HS-5 (cell line): ENCODE measurements around the gene COPS6.

Experiments used
- DNase-seq: peaks from one replicate; pipeline ENCODE4 v3.0.0-alpha.2; 2012; ENCODE audit warnings: low read depth

Gene COPS6

GRCh38 chr7:100102950-100103840, 14.4 kb downstream of the COPS6 start:
- DNase-seq = no peak

GRCh38 chr7:100105534-100105933, 16.8 kb downstream of the COPS6 start:
- DNase-seq = no peak

GRCh38 chr7:100106633-100107032, 17.9 kb downstream of the COPS6 start:
- no peak for DNase-seq

GRCh38 chr7:100107125-100107737, 18.5 kb downstream of the COPS6 start:
- no peak for DNase-seq

- no peak for DNase-seq
These were observed 19.1 kb downstream of the COPS6 start for GRCh38 chr7:100107890-100108289.

- DNase-seq = no peak
These were observed 20.9 kb downstream of the COPS6 start for GRCh38 chr7:100109521-100110163.

GRCh38 chr7:100111156-100111555, 22.4 kb downstream of the COPS6 start:
- DNase-seq = no peak

GRCh38 chr7:100111914-100112313, 23.1 kb downstream of the COPS6 start:
- DNase-seq = no peak

- DNase-seq = no peak
These were observed 26.3 kb downstream of the COPS6 start for GRCh38 chr7:100115026-100115425.

- DNase-seq = no peak
These were observed 29.8 kb downstream of the COPS6 start for GRCh38 chr7:100118388-100119071.

GRCh38 chr7:100119072-100119969, 30.6 kb downstream of the COPS6 start, which contains the start of the genes CNPY4 and TAF6:
Gene CNPY4, plus strand, starts transcription at chr7:100119634. Its CDS starts 111 bp downstream, at chr7:100119745.
Gene TAF6, minus strand, starts transcription at chr7:100119358. Its CDS starts 5,149 bp downstream, at chr7:100114209.
- DNase-seq = peak; percentile 86

GRCh38 chr7:100119970-100120732, 31.4 kb downstream of the COPS6 start:
- no peak for DNase-seq

- no peak for DNase-seq
These were observed 31.9 kb downstream of the COPS6 start for GRCh38 chr7:100120733-100121036.

- DNase-seq = no peak
These were observed 33.3 kb downstream of the COPS6 start for GRCh38 chr7:100122067-100122466.

- DNase-seq = no peak
These were observed 33.8 kb downstream of the COPS6 start for GRCh38 chr7:100122568-100122967.

- DNase-seq = no peak
These were observed 35.8 kb downstream of the COPS6 start for GRCh38 chr7:100124301-100125230.

GRCh38 chr7:100126239-100126930, 37.6 kb downstream of the COPS6 start:
- no peak for DNase-seq

- no peak for DNase-seq
These were observed 38.4 kb downstream of the COPS6 start, which contains the start of gene MBLAC1 for GRCh38 chr7:100126931-100127865. Gene MBLAC1, plus strand, starts transcription at chr7:100126967. Its CDS starts 429 bp downstream, at chr7:100127396.
